ENCODE results near the gene TMEM62. TPM values are rescaled to one million over a fixed set of nuclear protein-coding genes. Genes with fewer than 3 reads are reported as not detected.

The TMEM62 gene
- total and polyA plus RNA-seq, 9 of the 15 experiments (the other 6 are each of a cell fraction or from before 2014, with no cell fraction given): 4.4 to 16.6 (median 11.1) TPM

GRCh38 chr15:43185157-43186002 lies 52.0 kb downstream of the TMEM62 start, which contains the start of gene CCNDBP1 (continued):
- TF ChIP-seq, protein P1, sequence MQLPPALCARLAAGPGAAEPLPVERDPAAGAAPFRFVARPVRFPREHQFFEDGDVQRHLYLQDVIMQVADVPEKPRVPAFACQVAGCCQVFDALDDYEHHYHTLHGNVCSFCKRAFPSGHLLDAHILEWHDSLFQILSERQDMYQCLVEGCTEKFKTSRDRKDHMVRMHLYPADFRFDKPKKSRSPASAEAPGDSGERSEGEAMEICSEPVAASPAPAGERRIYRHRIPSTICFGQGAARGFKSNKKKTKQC (CRISPR knock-in tag; IDR thresholded peaks at IDR 0.05): no peak
- TF ChIP-seq ZFX (CRISPR knock-in tag; IDR thresholded peaks at IDR 0.05): peak; percentile 97
- no peak for TF ChIP-seq ZNF696 (CRISPR knock-in tag; conservative IDR thresholded peaks at IDR 0.05)
- TF ChIP-seq RFX7 (CRISPR knock-in tag; IDR thresholded peaks at IDR 0.05): no peak
- TF ChIP-seq COPS2 (conservative IDR thresholded peaks at IDR 0.05): no peak
- TF ChIP-seq CXXC5 (CRISPR knock-in tag; IDR thresholded peaks at IDR 0.05): peak; percentile 92
- 0 out of 2 replicates have a peak, but pooled peaks have one; percentile 48 for TF ChIP-seq ZNF431 (CRISPR knock-in tag; IDR thresholded peaks at IDR 0.05)
- no peak for TF ChIP-seq U2AF1 (optimal IDR thresholded peaks at IDR 0.05; ENCODE audit: low read depth, low read length)
- no peak for TF ChIP-seq PHF21A (IDR thresholded peaks at IDR 0.05; ENCODE audit: borderline replicate concordance, low read depth)
- TF ChIP-seq POLR2G (IDR thresholded peaks at IDR 0.05; ENCODE audit: low read depth, low read length): peak; percentile 99
- TF ChIP-seq NEUROD1 (IDR thresholded peaks at IDR 0.05; ENCODE audit: borderline replicate concordance, low read depth, low read length, partially characterized antibody): peak; percentile 52
- peak; percentile 67 for TF ChIP-seq CTCFL (IDR thresholded peaks at IDR 0.05; ENCODE audit: borderline replicate concordance, insufficient read depth, low read depth, low read length, poor library complexity, severe bottlenecking)
- TF ChIP-seq USF2 (CRISPR knock-in tag; IDR thresholded peaks at IDR 0.05): no peak
- 0 out of 2 replicates have a peak, but pooled peaks have one; percentile 40 for TF ChIP-seq E2F3 (CRISPR knock-in tag; IDR thresholded peaks at IDR 0.05)
- TF ChIP-seq NUFIP1 (IDR thresholded peaks at IDR 0.05; ENCODE audit: partially characterized antibody): no peak
- TF ChIP-seq FOXM1 (IDR thresholded peaks at IDR 0.05; ENCODE audit: low read depth): no peak
- no peak for TF ChIP-seq FOXM1 (CRISPR knock-in tag; IDR thresholded peaks at IDR 0.05; ENCODE audit: low read depth)
- TF ChIP-seq ZNF507 (tag; conservative IDR thresholded peaks at IDR 0.05): no peak
- TF ChIP-seq CEBPB (tag; IDR thresholded peaks at IDR 0.05): no peak
- no peak for TF ChIP-seq GATA2 (CRISPR knock-in tag; IDR thresholded peaks at IDR 0.05)
- TF ChIP-seq BACH1 (tag; IDR thresholded peaks at IDR 0.05): no peak
- TF ChIP-seq SIN3A (IDR thresholded peaks at IDR 0.05; ENCODE audit: borderline replicate concordance in 2 of 2, control insufficient read depth in 1 of 2, low read depth in 2 of 2, low read length in 2 of 2): peak; percentile 85 to 96; a peak in 3 of 4 replicates
- peak; percentile 39; the same call in 1 of the 2 replicates for TF ChIP-seq TCF3 (CRISPR knock-in tag; IDR thresholded peaks at IDR 0.05)
- no peak for TF ChIP-seq XRCC4 (IDR thresholded peaks at IDR 0.05; ENCODE audit: extremely low read depth, insufficient read depth, insufficient read length)
- no peak for TF ChIP-seq FOS (IDR thresholded peaks at IDR 0.05; ENCODE audit: extremely low read depth, insufficient read length)
- no peak for TF ChIP-seq ZBED1 (IDR thresholded peaks at IDR 0.05)

Data from K562 (cell line).